ENCODE results near the gene FCHO2.

The FCHO2 gene

GRCh38 chr5:73067213-73067612, 111.4 kb downstream of the FCHO2 start:
- H3K4me1 ChIP-seq (ENCODE audit: low read length), result no peaks in the 10 kb centered on the region
- H3K79me2 ChIP-seq (ENCODE audit: low read length), result no peaks in the 10 kb centered on the region
- no peak overlapping the region for H3K4me3 ChIP-seq (ENCODE audit: low read length)
- TF ChIP-seq CTCF (IDR thresholded peaks at IDR 0.05; ENCODE audit: low read depth, low read length) (no peak), EZH2phosphoT487 (IDR thresholded peaks at IDR 0.05; ENCODE audit: low read depth) (no peak)
- H3K27me3 ChIP-seq (ENCODE audit: low read depth, low read length), result no peaks in the 10 kb centered on the region
- no peak overlapping the region for H3K9ac ChIP-seq (ENCODE audit: low read length)
- no peaks in the 10 kb centered on the region for H4K20me1 ChIP-seq (ENCODE audit: insufficient read depth, low read length)
- no peaks in the 10 kb centered on the region for H3K36me3 ChIP-seq (replicated peaks; ENCODE audit: low read depth, low read length)
- no peak overlapping the region for H3K4me2 ChIP-seq (ENCODE audit: low read length)
- H3K27ac ChIP-seq (ENCODE audit: low read length), result no peak overlapping the region
- no peaks in the 10 kb centered on the region for H3K9me3 ChIP-seq (ENCODE audit: insufficient read depth, low read length)
- no peak overlapping the region for H2AFZ ChIP-seq (ENCODE audit: low read depth, low read length)

GRCh38 chr5:73081093-73081492, 125.3 kb downstream of the FCHO2 start:
- Histone ChIP-seq H3K4me3 (ENCODE audit: low read length) (no peak overlapping the region), H3K4me2 (ENCODE audit: low read length) (no peak overlapping the region), H3K9ac (ENCODE audit: low read length) (no peak overlapping the region), H3K79me2 (ENCODE audit: low read length) (no peaks in the 10 kb centered on the region), H3K9me3 (ENCODE audit: insufficient read depth, low read length) (no peaks in the 10 kb centered on the region), H4K20me1 (ENCODE audit: insufficient read depth, low read length) (no peaks in the 10 kb centered on the region), H2AFZ (ENCODE audit: low read depth, low read length) (no peak overlapping the region), H3K4me1 (ENCODE audit: low read length) (peaks cover 13% of the 10 kb centered on the region), H3K36me3 (replicated peaks; ENCODE audit: low read depth, low read length) (no peaks in the 10 kb centered on the region), H3K27me3 (ENCODE audit: low read depth, low read length) (no peaks in the 10 kb centered on the region), H3K27ac (ENCODE audit: low read length) (no peak overlapping the region)
- TF ChIP-seq CTCF (IDR thresholded peaks at IDR 0.05; ENCODE audit: low read depth, low read length) (no peak), EZH2phosphoT487 (IDR thresholded peaks at IDR 0.05; ENCODE audit: low read depth) (no peak)

GRCh38 chr5:73088026-73088425, 132.2 kb downstream of the FCHO2 start:
- Histone ChIP-seq H3K4me3 (ENCODE audit: low read length) (peak overlapping the region; percentile 50), H2AFZ (ENCODE audit: low read depth, low read length) (no peak overlapping the region), H3K27me3 (ENCODE audit: low read depth, low read length) (no peaks in the 10 kb centered on the region), H3K79me2 (ENCODE audit: low read length) (no peaks in the 10 kb centered on the region), H3K4me1 (ENCODE audit: low read length) (peaks cover 51% of the 10 kb centered on the region), H3K36me3 (replicated peaks; ENCODE audit: low read depth, low read length) (no peaks in the 10 kb centered on the region), H4K20me1 (ENCODE audit: insufficient read depth, low read length) (no peaks in the 10 kb centered on the region), H3K9ac (ENCODE audit: low read length) (peak overlapping the region; percentile 54), H3K9me3 (ENCODE audit: insufficient read depth, low read length) (no peaks in the 10 kb centered on the region), H3K4me2 (ENCODE audit: low read length) (peak overlapping the region; percentile 76), H3K27ac (ENCODE audit: low read length) (peak overlapping the region; percentile 84)
- no peak for TF ChIP-seq CTCF (IDR thresholded peaks at IDR 0.05; ENCODE audit: low read depth, low read length)

- no peak overlapping the region for H3K4me3 ChIP-seq (ENCODE audit: low read length)
- H2AFZ ChIP-seq (ENCODE audit: low read depth, low read length), result no peak overlapping the region
- peaks cover 21% of the 10 kb centered on the region for H3K36me3 ChIP-seq (replicated peaks; ENCODE audit: low read depth, low read length)
- TF ChIP-seq CTCF (IDR thresholded peaks at IDR 0.05; ENCODE audit: low read depth, low read length) (no peak), EZH2phosphoT487 (IDR thresholded peaks at IDR 0.05; ENCODE audit: low read depth) (no peak)
- H3K27me3 ChIP-seq (ENCODE audit: low read depth, low read length), result no peaks in the 10 kb centered on the region
- H3K9ac ChIP-seq (ENCODE audit: low read length), result peak overlapping the region; percentile 22; the same call in 1 of the 2 replicates
- H3K79me2 ChIP-seq (ENCODE audit: low read length), result no peaks in the 10 kb centered on the region
- H3K4me1 ChIP-seq (ENCODE audit: low read length), result peaks cover 49% of the 10 kb centered on the region
- no peaks in the 10 kb centered on the region for H4K20me1 ChIP-seq (ENCODE audit: insufficient read depth, low read length)
- peak overlapping the region; percentile 82 for H3K4me2 ChIP-seq (ENCODE audit: low read length)
- peaks cover 16% of the 10 kb centered on the region; the same call in 1 of the 2 replicates for H3K9me3 ChIP-seq (ENCODE audit: insufficient read depth, low read length)
- peak overlapping the region; percentile 78 for H3K27ac ChIP-seq (ENCODE audit: low read length)
Measured at GRCh38 chr5:73093943-73094342, 138.1 kb downstream of the FCHO2 start.
